ENCODE measurements around the gene PDE2A. TPM values are rescaled to one million over a fixed set of nuclear protein-coding genes. Genes with fewer than 3 reads are reported as not detected.

PDE2A gene
- polyA plus RNA-seq, 3 donors = 0.18 to 1.7 (median 0.53) TPM

DNA sequence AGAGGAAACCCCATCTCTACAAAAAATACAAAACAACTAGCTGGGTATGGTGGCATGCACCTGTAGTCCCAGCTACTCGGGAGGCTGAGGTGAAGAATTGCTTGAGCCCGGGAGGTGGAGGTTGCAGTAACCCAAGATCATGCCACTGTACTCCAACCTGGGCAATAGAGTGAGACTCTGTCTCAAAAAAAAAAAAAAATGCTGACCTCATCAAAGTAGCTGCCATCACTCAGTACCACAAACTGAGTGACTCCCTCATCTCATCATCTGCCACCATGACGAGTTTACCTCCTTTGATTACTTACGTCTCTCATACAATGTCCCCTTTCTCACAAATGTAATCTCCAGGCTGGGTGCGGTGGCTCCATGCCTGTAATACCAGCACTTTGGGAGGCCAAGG lies 122.7 kb downstream of the PDE2A start:
- Histone ChIP-seq H3K9me3 (replicated peaks in 1 of 2; ENCODE audit: control insufficient read depth in 1 of 2, insufficient read depth in 1 of 2, low read length in 2 of 2) (no peaks in the 10 kb centered on the region), H3K27ac (ENCODE audit: low read depth in 1 of 2, low read length in 2 of 2) (no peak overlapping the region), H3K36me3 (replicated peaks in 1 of 2; ENCODE audit: control insufficient read depth in 1 of 2, insufficient read depth in 2 of 2, low read length in 2 of 2) (no peaks in the 10 kb centered on the region), H3K79me2 (ENCODE audit: insufficient read depth, low read length) (no peaks in the 10 kb centered on the region), H3K27me3 (ENCODE audit: control insufficient read depth in 2 of 2, insufficient read depth in 2 of 2, low read length in 2 of 2) (peaks cover 0 to 10% of the 10 kb centered on the region in 2 donors), H3K4me1 (ENCODE audit: control insufficient read depth in 1 of 2, insufficient read depth in 2 of 2, low read length in 2 of 2) (no peaks in the 10 kb centered on the region), H3K4me2 (replicated peaks; ENCODE audit: extremely low read depth, low read length, poor library complexity, severe bottlenecking) (no peak overlapping the region), H4K20me1 (ENCODE audit: insufficient read depth, low read length) (no peaks in the 10 kb centered on the region), H3K4me3 (replicated peaks in 1 of 3; ENCODE audit: low read depth in 2 of 3, low read length in 3 of 3) (no peak overlapping the region), H3K9ac (ENCODE audit: insufficient read depth, low read length, poor library complexity, severe bottlenecking) (no peak overlapping the region), H2AFZ (ENCODE audit: insufficient read depth, low read depth, low read length, poor library complexity, severe bottlenecking) (no peak overlapping the region)
- Mint-ChIP-seq H3K4me1 (peaks cover 2% of the 10 kb centered on the region), H3K36me3 (no peaks in the 10 kb centered on the region), H3K27me3 (ENCODE audit: low read depth in 3 of 3) (peaks cover 4 to 22% (median 11%) of the 10 kb centered on the region in 3 donors), H3K9me3 (peaks cover 0 to 2% (median 0%) of the 10 kb centered on the region in 7 donors), H3K27ac (no peak overlapping the region), H3K4me3 (no peak overlapping the region)
- WGBS (ENCODE audit: insufficient coverage) = 90% methylated on average over 2 of the region's 5 CpGs
- TF ChIP-seq CTCF (IDR thresholded peaks at IDR 0.05) = no peak
- DNase-seq = no peak
- intact Hi-C loops (cut with micrococcal nuclease) = no loop called here

DNA sequence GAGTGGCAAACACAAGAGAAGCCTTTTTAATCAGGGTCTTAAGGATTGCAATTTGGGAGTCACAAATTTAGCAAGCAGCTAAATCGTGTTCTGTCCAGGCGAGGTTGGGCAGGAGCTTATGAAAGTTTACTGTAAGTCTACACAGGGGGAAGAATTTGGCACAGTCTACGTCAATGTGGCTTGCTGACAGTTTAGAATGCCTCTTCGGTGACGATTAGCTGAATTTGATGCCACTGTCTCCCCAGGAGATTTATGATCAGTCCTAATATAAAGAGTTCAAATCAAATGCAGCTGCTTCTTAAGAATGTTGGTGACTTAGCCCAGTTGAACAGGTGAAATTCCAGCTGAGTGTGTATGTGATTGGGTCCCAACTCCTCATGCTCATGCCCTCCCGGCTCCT lies 125.8 kb downstream of the PDE2A start:
- Mint-ChIP-seq H3K4me1 (no peaks in the 10 kb centered on the region), H3K27me3 (ENCODE audit: low read depth in 3 of 3) (peaks cover 6 to 17% (median 10%) of the 10 kb centered on the region in 3 donors), H3K27ac (no peak overlapping the region), H3K36me3 (no peaks in the 10 kb centered on the region), H3K4me3 (no peak overlapping the region), H3K9me3 (peaks cover 0 to 2% (median 0%) of the 10 kb centered on the region in 7 donors)
- intact Hi-C loops (cut with micrococcal nuclease) = no loop called here
- Histone ChIP-seq H3K36me3 (replicated peaks in 1 of 2; ENCODE audit: control insufficient read depth in 1 of 2, insufficient read depth in 2 of 2, low read length in 2 of 2) (no peaks in the 10 kb centered on the region), H3K27me3 (ENCODE audit: control insufficient read depth in 2 of 2, insufficient read depth in 2 of 2, low read length in 2 of 2) (peaks cover 0 to 4% of the 10 kb centered on the region in 2 donors), H3K27ac (ENCODE audit: low read depth in 1 of 2, low read length in 2 of 2) (no peak overlapping the region), H3K79me2 (ENCODE audit: insufficient read depth, low read length) (no peaks in the 10 kb centered on the region), H3K9ac (ENCODE audit: insufficient read depth, low read length, poor library complexity, severe bottlenecking) (no peak overlapping the region), H3K4me3 (replicated peaks in 1 of 3; ENCODE audit: low read depth in 2 of 3, low read length in 3 of 3) (no peak overlapping the region), H2AFZ (ENCODE audit: insufficient read depth, low read depth, low read length, poor library complexity, severe bottlenecking) (no peak overlapping the region), H3K4me1 (ENCODE audit: control insufficient read depth in 1 of 2, insufficient read depth in 2 of 2, low read length in 2 of 2) (no peaks in the 10 kb centered on the region), H3K9me3 (replicated peaks in 1 of 2; ENCODE audit: control insufficient read depth in 1 of 2, insufficient read depth in 1 of 2, low read length in 2 of 2) (no peaks in the 10 kb centered on the region), H4K20me1 (ENCODE audit: insufficient read depth, low read length) (no peaks in the 10 kb centered on the region), H3K4me2 (replicated peaks; ENCODE audit: extremely low read depth, low read length, poor library complexity, severe bottlenecking) (no peak overlapping the region)
- TF ChIP-seq CTCF (IDR thresholded peaks at IDR 0.05) = no peak
- WGBS (ENCODE audit: insufficient coverage) = 89% methylated on average over 4 of the region's 6 CpGs
- DNase-seq = no peak
